HCT116 (cell line): ENCODE data around the gene GALR3. TPM values are rescaled to one million over a fixed set of nuclear protein-coding genes. Genes with fewer than 3 reads are reported as not detected.

Source experiments
- ATAC-seq: fragments of 200-7000 bp; cut with Tn5 transposase; 2 replicates; pipeline ENCODE4 v1.9.1; 2020; ENCODE audit warnings: mild to moderate bottlenecking, moderate library complexity
- BruUV-seq: library from RNA; stranded (reverse); fragments of 400-500 nt; replicated peaks from 2 replicates; lab custom pipeline; 2021; lab: Mats Ljungman, UMichigan
- CTCF ChIA-PET: fragments of 300-600 bp; sonication (Branson Sonifier 250); formaldehyde crosslinking; loops from one replicate; lab custom pipeline; 2021; ENCODE audit warnings: antibody characterized with exemption; lab: Charles Lee
- POLR2A ChIA-PET: fragments of 300-600, 350-600 bp; sonication (Branson Sonifier 250); formaldehyde crosslinking; loops from one replicate; lab custom pipeline; 2021; ENCODE audit warnings: antibody characterized with exemption; lab: Charles Lee
- RAD21 ChIA-PET, 2 experiments: fragments of 300-600 bp; sonication (Branson Sonifier 250); formaldehyde crosslinking; loops; one replicate each; lab custom pipeline; 2023; ENCODE audit warnings: low total read pairs in 2 of 2; ENCODE audit not compliant: uncharacterized antibody in 2 of 2, unreplicated experiment in 2 of 2, low non-redundant PET in 1 of 2; lab: Charles Lee
- DNase-seq: peaks from one replicate; pipeline ENCODE4 v3.0.0-alpha.2; 2010; ENCODE audit warnings: low read depth, low spot score
- H2AFZ ChIP-seq: fragments of 200-600 bp; shearing (Covaris generic), sonication (generic); 2 replicates; pipeline ENCODE4 v1.6.1; 2017; ENCODE audit warnings: low read depth, mixed run types, mixed read lengths, antibody characterized with exemption, low read length; ENCODE audit not compliant: poor library complexity, severe bottlenecking
- H3K27ac ChIP-seq: 2 replicates; pipeline ENCODE4 v1.5.1; 2012; ENCODE audit warnings: low read depth, low read length
- H3K27me3 ChIP-seq: fragments of 200-600 bp; sonication (generic); 2 replicates; pipeline ENCODE4 v1.6.1; 2016; ENCODE audit warnings: mixed run types, low read length, mixed read lengths; ENCODE audit not compliant: insufficient read depth
- H3K36me3 ChIP-seq, 2 experiments: fragments of 200-500 bp in 1 of 2; fragments of 200-600 bp in 1 of 2; sonication (Bioruptor generic) in 1 of 2; sonication (generic) in 1 of 2; 2 replicates each; pipeline versions ENCODE4 v1.5.1 to v1.6.1; 2014 to 2016; ENCODE audit warnings: low read length in 2 of 2, inconsistent platforms in 1 of 2, mixed read lengths in 1 of 2, mixed run types in 1 of 2; ENCODE audit not compliant: insufficient read depth in 2 of 2, control insufficient read depth in 1 of 2
- H3K4me1 ChIP-seq, 2 experiments: fragments of 200-600 bp in 1 of 2; sonication (generic) in 1 of 2; 2 replicates each; pipeline versions ENCODE4 v1.5.1 to v1.6.1; 2012 to 2017; ENCODE audit warnings: low read length in 2 of 2, inconsistent platforms in 1 of 2, mild to moderate bottlenecking in 1 of 2, mixed read lengths in 1 of 2, mixed run types in 1 of 2, moderate library complexity in 1 of 2; ENCODE audit not compliant: insufficient read depth in 2 of 2, control insufficient read depth in 1 of 2
- H3K4me2 ChIP-seq: fragments of 200-600 bp; sonication (generic); 2 replicates; pipeline ENCODE4 v1.6.1; 2017; ENCODE audit warnings: mixed run types, low read length, mixed read lengths
- H3K4me3 ChIP-seq, 2 experiments: fragments of 200-600 bp in 1 of 2; sonication (generic) in 1 of 2; replicated peaks in 1 of 2; 2 replicates each; pipeline ENCODE4 v1.5.1; 2011 to 2016; ENCODE audit warnings: low read length in 2 of 2, control low read depth in 1 of 2, low read depth in 1 of 2, mild to moderate bottlenecking in 1 of 2, mixed read lengths in 1 of 2, mixed run types in 1 of 2
- H3K79me2 ChIP-seq: fragments of 200-600 bp; sonication (generic); 2 replicates; pipeline ENCODE4 v1.6.1; 2017; ENCODE audit warnings: mild to moderate bottlenecking, mixed run types, low read length, moderate library complexity, mixed read lengths; ENCODE audit not compliant: insufficient read depth
- H3K9ac ChIP-seq: fragments of 200-600 bp; sonication (generic); 2 replicates; pipeline ENCODE4 v1.6.1; 2016; ENCODE audit warnings: low read length, mixed read lengths
- H3K9me2 ChIP-seq: fragments of 200-600 bp; sonication (generic), shearing (Covaris generic); 2 replicates; pipeline ENCODE4 v1.6.1; 2017; ENCODE audit warnings: mixed run types, mild to moderate bottlenecking, moderate library complexity; ENCODE audit not compliant: insufficient read depth
- H3K9me3 ChIP-seq, 2 experiments: fragments of 200-500 bp in 1 of 2; fragments of 200-600 bp in 1 of 2; sonication (Bioruptor generic) in 1 of 2; sonication (generic) in 1 of 2; 2 replicates each; pipeline ENCODE4 v1.6.1; 2014 to 2017; ENCODE audit warnings: low read length in 2 of 2, mixed read lengths in 2 of 2, inconsistent platforms in 1 of 2, low read depth in 1 of 2, mild to moderate bottlenecking in 1 of 2, mixed run types in 1 of 2, moderate library complexity in 1 of 2; ENCODE audit not compliant: control insufficient read depth in 1 of 2, insufficient read depth in 1 of 2
- H4K20me1 ChIP-seq: fragments of 200-600 bp; sonication (generic), shearing (Covaris generic); 2 replicates; pipeline ENCODE4 v1.6.1; 2017; ENCODE audit warnings: mixed run types, mild to moderate bottlenecking, moderate library complexity; ENCODE audit not compliant: insufficient read depth
- CBX3 ChIP-seq: IDR thresholded peaks from 2 replicates; pipeline ENCODE4 v1.6.1; 2012; ENCODE audit warnings: low read depth
- ELF1 ChIP-seq: IDR thresholded peaks from 2 replicates; pipeline ENCODE4 v1.6.1; 2012; ENCODE audit warnings: low read depth, borderline replicate concordance
- EZH2 ChIP-seq: fragments of 200-600 bp; sonication (generic); IDR thresholded peaks from 2 replicates; pipeline ENCODE4 v1.6.1; 2017; ENCODE audit warnings: antibody characterized with exemption, mixed run types
- EZH2phosphoT487 ChIP-seq: fragments of 200-600 bp; IDR thresholded peaks from 2 replicates; pipeline ENCODE4 v1.6.1; 2018; ENCODE audit warnings: antibody characterized with exemption, borderline replicate concordance
- JUND ChIP-seq: IDR thresholded peaks from 2 replicates; pipeline ENCODE4 v1.6.1; 2012
- POLR2A ChIP-seq: IDR thresholded peaks from 2 replicates; pipeline ENCODE4 v1.7.0; 2011; ENCODE audit warnings: borderline replicate concordance; ENCODE audit not compliant: insufficient read depth, insufficient read length; ENCODE audit errors: extremely low read depth
- POLR2AphosphoS5 ChIP-seq: IDR thresholded peaks from 2 replicates; pipeline ENCODE4 v1.6.1; 2011; ENCODE audit warnings: mild to moderate bottlenecking, low read depth, low read length, moderate library complexity
- RAD21 ChIP-seq: IDR thresholded peaks from 2 replicates; pipeline ENCODE4 v1.6.1; 2012; ENCODE audit warnings: low read depth, mild to moderate bottlenecking
- SIN3A ChIP-seq: IDR thresholded peaks from 2 replicates; pipeline ENCODE4 v1.6.1; 2012; ENCODE audit warnings: low read depth
- SP1 ChIP-seq: IDR thresholded peaks from 2 replicates; pipeline ENCODE4 v1.6.1; 2012; ENCODE audit warnings: low read depth
- TCF7L2 ChIP-seq: IDR thresholded peaks from 2 replicates; pipeline ENCODE4 v1.7.0; 2011; ENCODE audit warnings: borderline replicate concordance, inconsistent platforms; ENCODE audit not compliant: insufficient read depth, insufficient read length; ENCODE audit errors: extremely low read depth
- intact Hi-C: fragments of 100-400 bp; cut with micrococcal nuclease; formaldehyde crosslinking; loops from 2 replicates; pipeline ENCODE4 v1.10.0; 2022
- total RNA-seq: library from RNA; stranded (reverse); gene quantifications from one replicate; pipeline ENCODE4 v1.2.1, GENCODE V29; 2021; ENCODE audit not compliant: unreplicated experiment
- TF ChIP-seq, protein P1 (sequence below), 3 experiments: fragments of 200-600 bp in 1 of 3; sonication (generic) in 1 of 3; IDR thresholded peaks in 2 of 3; conservative IDR thresholded peaks in 1 of 3; 2 replicates each; pipeline ENCODE4 v1.5.1; 2012 to 2017; ENCODE audit warnings: low read depth in 2 of 3, low read length in 2 of 3, antibody characterized with exemption in 1 of 3, borderline replicate concordance in 1 of 3, control low read depth in 1 of 3, mild to moderate bottlenecking in 1 of 3, mixed read lengths in 1 of 3, mixed run types in 1 of 3, moderate library complexity in 1 of 3; ENCODE audit not compliant: insufficient read depth in 1 of 3
- TF ChIP-seq, protein P2 (sequence below): IDR thresholded peaks from 2 replicates; pipeline ENCODE4 v1.6.1; 2011; ENCODE audit warnings: mild to moderate bottlenecking, low read length, moderate library complexity; ENCODE audit not compliant: insufficient replicate concordance; ENCODE audit errors: extremely low read depth
- TF ChIP-seq, protein P3 (sequence below): IDR thresholded peaks from 2 replicates; pipeline ENCODE4 v1.6.1; 2012

GALR3 gene
- total RNA-seq, 1 experiment from 2014 or later, result 0.32 TPM

DNA sequence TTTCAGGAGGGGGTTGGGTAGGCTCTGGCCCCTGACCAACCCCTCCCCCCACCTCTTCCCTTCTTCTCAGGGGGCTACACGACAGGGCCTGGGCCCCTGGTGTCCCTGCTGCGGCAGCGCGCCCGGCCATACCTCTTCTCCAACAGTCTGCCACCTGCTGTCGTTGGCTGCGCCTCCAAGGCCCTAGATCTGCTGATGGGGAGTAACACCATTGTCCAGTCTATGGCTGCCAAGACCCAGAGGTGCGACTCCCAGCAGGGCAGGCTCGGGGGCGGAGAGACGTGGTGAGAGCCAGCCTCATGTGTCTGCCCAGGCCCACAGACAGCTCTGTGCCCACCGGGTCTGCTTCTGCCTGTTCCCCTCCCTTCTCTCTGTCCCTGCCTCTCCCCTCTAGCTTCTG lies 7.6 kb upstream of the GALR3 start:
- ATAC-seq (no peak), DNase-seq (no peak)
- no peaks in the 10 kb centered on the region for H3K9me2 ChIP-seq
- no peak overlapping the region for H3K4me2 ChIP-seq
- H3K27me3 ChIP-seq, result no peaks in the 10 kb centered on the region
- ChIA-PET POLR2A (interaction anchor here (1.2 kb wide), 1 partner anchor 8 kb away, joined by 4 read pairs; the partner anchor contains the start of gene GCAT), CTCF (interaction anchor here (4.8 kb wide), 1 partner anchor 47 kb away, joined by 33 read pairs; no protein-coding TSS in a partner anchor), RAD21 (no interaction called here)
- H3K4me3 ChIP-seq, result no peak overlapping the region
- H3K4me1 ChIP-seq, result peaks cover 4 to 9% of the 10 kb centered on the region in 2 experiments; a peak in 3 of 4 replicates
- no TSS peak for BruUV-seq
- peaks cover 7% of the 10 kb centered on the region; the same call in 1 of the 2 replicates for H3K79me2 ChIP-seq
- H3K9me3 ChIP-seq, result no peaks in the 10 kb centered on the region
- intact Hi-C loops, result no loop called here
- no peak overlapping the region for H2AFZ ChIP-seq
- no peak overlapping the region for H3K9ac ChIP-seq
- no peaks in the 10 kb centered on the region for H4K20me1 ChIP-seq
- TF ChIP-seq EZH2phosphoT487, result no peak
- TF ChIP-seq, protein P1, sequence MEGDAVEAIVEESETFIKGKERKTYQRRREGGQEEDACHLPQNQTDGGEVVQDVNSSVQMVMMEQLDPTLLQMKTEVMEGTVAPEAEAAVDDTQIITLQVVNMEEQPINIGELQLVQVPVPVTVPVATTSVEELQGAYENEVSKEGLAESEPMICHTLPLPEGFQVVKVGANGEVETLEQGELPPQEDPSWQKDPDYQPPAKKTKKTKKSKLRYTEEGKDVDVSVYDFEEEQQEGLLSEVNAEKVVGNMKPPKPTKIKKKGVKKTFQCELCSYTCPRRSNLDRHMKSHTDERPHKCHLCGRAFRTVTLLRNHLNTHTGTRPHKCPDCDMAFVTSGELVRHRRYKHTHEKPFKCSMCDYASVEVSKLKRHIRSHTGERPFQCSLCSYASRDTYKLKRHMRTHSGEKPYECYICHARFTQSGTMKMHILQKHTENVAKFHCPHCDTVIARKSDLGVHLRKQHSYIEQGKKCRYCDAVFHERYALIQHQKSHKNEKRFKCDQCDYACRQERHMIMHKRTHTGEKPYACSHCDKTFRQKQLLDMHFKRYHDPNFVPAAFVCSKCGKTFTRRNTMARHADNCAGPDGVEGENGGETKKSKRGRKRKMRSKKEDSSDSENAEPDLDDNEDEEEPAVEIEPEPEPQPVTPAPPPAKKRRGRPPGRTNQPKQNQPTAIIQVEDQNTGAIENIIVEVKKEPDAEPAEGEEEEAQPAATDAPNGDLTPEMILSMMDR (IDR thresholded peaks at IDR 0.05 in 2 of 3, conservative IDR thresholded peaks at IDR 0.05 in 1 of 3; ENCODE audit: borderline replicate concordance in 1 of 3, insufficient read depth in 1 of 3, low read depth in 2 of 3, low read length in 2 of 3), result no peak
- TF ChIP-seq, protein P2, sequence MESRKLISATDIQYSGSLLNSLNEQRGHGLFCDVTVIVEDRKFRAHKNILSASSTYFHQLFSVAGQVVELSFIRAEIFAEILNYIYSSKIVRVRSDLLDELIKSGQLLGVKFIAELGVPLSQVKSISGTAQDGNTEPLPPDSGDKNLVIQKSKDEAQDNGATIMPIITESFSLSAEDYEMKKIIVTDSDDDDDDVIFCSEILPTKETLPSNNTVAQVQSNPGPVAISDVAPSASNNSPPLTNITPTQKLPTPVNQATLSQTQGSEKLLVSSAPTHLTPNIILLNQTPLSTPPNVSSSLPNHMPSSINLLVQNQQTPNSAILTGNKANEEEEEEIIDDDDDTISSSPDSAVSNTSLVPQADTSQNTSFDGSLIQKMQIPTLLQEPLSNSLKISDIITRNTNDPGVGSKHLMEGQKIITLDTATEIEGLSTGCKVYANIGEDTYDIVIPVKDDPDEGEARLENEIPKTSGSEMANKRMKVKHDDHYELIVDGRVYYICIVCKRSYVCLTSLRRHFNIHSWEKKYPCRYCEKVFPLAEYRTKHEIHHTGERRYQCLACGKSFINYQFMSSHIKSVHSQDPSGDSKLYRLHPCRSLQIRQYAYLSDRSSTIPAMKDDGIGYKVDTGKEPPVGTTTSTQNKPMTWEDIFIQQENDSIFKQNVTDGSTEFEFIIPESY, result no peak
- TF ChIP-seq RAD21, result no peak
- TF ChIP-seq CBX3, result no peak
- TF ChIP-seq TCF7L2, result no peak
- TF ChIP-seq, protein P3, sequence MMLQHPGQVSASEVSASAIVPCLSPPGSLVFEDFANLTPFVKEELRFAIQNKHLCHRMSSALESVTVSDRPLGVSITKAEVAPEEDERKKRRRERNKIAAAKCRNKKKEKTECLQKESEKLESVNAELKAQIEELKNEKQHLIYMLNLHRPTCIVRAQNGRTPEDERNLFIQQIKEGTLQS, result no peak
- TF ChIP-seq ELF1, result no peak
- TF ChIP-seq JUND, result no peak
- TF ChIP-seq POLR2A, result no peak
- TF ChIP-seq SP1, result no peak
- no peak for TF ChIP-seq SIN3A
- TF ChIP-seq POLR2AphosphoS5, result no peak
- no peak for TF ChIP-seq EZH2
- H3K36me3 ChIP-seq, result peaks cover 5 to 15% of the 10 kb centered on the region in 2 experiments; a peak in 3 of 4 replicates
- no peak overlapping the region for H3K27ac ChIP-seq
